Liver (tissue), 3 donors: ENCODE measurements around the gene P2RY1.

Source experiments
- CTCF ChIP-seq: fragments of 150-350 bp; IDR thresholded peaks from 2 replicates; pipeline ENCODE4 v1.5.1; 2017; ENCODE audit warnings: improper control_type of control experiment, low read depth, low read length; ENCODE audit not compliant: missing input control
- EGR1 ChIP-seq, 2 donors: IDR thresholded peaks; 2 replicates each; pipeline ENCODE4 v1.6.1; 2016 to 2018; ENCODE audit warnings: antibody characterized with exemption in 2 of 2, low read depth in 2 of 2
- FOXA1 ChIP-seq: IDR thresholded peaks from 2 replicates; pipeline ENCODE4 v1.6.1; 2016; ENCODE audit warnings: antibody characterized with exemption
- GABPA ChIP-seq, 2 donors: IDR thresholded peaks in 1 of 2; conservative IDR thresholded peaks in 1 of 2; 2 replicates each; pipeline ENCODE4 v1.6.1; 2016; ENCODE audit warnings: antibody characterized with exemption in 2 of 2, mild to moderate bottlenecking in 1 of 2, moderate library complexity in 1 of 2
- JUND ChIP-seq, 2 donors: IDR thresholded peaks; 2 replicates each; pipeline ENCODE4 v1.6.1; 2016; ENCODE audit warnings: antibody characterized with exemption in 2 of 2
- RAD21 ChIP-seq, 2 donors: IDR thresholded peaks; 2 replicates each; pipeline ENCODE4 v1.6.1; 2016; ENCODE audit warnings: antibody characterized with exemption in 2 of 2, mild to moderate bottlenecking in 2 of 2
- REST ChIP-seq: IDR thresholded peaks from 2 replicates; pipeline ENCODE4 v1.6.1; 2016; ENCODE audit warnings: antibody characterized with exemption, mild to moderate bottlenecking
- SP1 ChIP-seq: IDR thresholded peaks from 2 replicates; pipeline ENCODE4 v1.6.1; 2018; ENCODE audit warnings: antibody characterized with exemption, mild to moderate bottlenecking
- TAF1 ChIP-seq: conservative IDR thresholded peaks from 2 replicates; pipeline ENCODE4 v1.6.1; 2016; ENCODE audit warnings: antibody characterized with exemption, mild to moderate bottlenecking
- YY1 ChIP-seq: IDR thresholded peaks from 2 replicates; pipeline ENCODE4 v1.6.1; 2016; ENCODE audit warnings: antibody characterized with exemption, mild to moderate bottlenecking
- TF ChIP-seq, protein P1 (sequence below): IDR thresholded peaks from 2 replicates; pipeline ENCODE4 v1.6.1; 2016; ENCODE audit warnings: antibody characterized with exemption
- TF ChIP-seq, protein P2 (sequence below): IDR thresholded peaks from 2 replicates; pipeline ENCODE4 v1.6.1; 2016; ENCODE audit warnings: antibody characterized with exemption
- TF ChIP-seq, protein P3 (sequence below): IDR thresholded peaks from 2 replicates; pipeline ENCODE4 v1.6.1; 2016; ENCODE audit warnings: antibody characterized with exemption
- donor health status: healthy.
- donor health status: healthy.

- TF ChIP-seq CTCF (no peak), REST (no peak), FOXA1 (no peak), SP1 (no peak), TAF1 (no peak), YY1 (no peak), JUND (IDR thresholded peaks at IDR 0.05) (no peak), RAD21 (IDR thresholded peaks at IDR 0.05) (no peak), GABPA (IDR thresholded peaks at IDR 0.05 in 1 of 2, conservative IDR thresholded peaks at IDR 0.05 in 1 of 2) (no peak), EGR1 (IDR thresholded peaks at IDR 0.05; ENCODE audit: low read depth in 2 of 2) (no peak)
- TF ChIP-seq, protein P1, sequence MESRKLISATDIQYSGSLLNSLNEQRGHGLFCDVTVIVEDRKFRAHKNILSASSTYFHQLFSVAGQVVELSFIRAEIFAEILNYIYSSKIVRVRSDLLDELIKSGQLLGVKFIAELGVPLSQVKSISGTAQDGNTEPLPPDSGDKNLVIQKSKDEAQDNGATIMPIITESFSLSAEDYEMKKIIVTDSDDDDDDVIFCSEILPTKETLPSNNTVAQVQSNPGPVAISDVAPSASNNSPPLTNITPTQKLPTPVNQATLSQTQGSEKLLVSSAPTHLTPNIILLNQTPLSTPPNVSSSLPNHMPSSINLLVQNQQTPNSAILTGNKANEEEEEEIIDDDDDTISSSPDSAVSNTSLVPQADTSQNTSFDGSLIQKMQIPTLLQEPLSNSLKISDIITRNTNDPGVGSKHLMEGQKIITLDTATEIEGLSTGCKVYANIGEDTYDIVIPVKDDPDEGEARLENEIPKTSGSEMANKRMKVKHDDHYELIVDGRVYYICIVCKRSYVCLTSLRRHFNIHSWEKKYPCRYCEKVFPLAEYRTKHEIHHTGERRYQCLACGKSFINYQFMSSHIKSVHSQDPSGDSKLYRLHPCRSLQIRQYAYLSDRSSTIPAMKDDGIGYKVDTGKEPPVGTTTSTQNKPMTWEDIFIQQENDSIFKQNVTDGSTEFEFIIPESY: no peak
- TF ChIP-seq, protein P2, sequence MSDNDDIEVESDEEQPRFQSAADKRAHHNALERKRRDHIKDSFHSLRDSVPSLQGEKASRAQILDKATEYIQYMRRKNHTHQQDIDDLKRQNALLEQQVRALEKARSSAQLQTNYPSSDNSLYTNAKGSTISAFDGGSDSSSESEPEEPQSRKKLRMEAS: no peak
- TF ChIP-seq, protein P3, sequence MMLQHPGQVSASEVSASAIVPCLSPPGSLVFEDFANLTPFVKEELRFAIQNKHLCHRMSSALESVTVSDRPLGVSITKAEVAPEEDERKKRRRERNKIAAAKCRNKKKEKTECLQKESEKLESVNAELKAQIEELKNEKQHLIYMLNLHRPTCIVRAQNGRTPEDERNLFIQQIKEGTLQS: no peak
These were observed 44.9 kb downstream of the P2RY1 start for GRCh38 chr3:152879790-152880174.
